Effector memory CD8-positive, alpha-beta T cell (primary cell): ENCODE measurements around the gene ZBTB9.

ENCODE experiments used
- ATAC-seq: fragments of 150-1000 bp; cut with Tn5 transposase; replicated peaks from 2 replicates; pipeline ENCODE4 v1.10.0; 2021; ENCODE audit warnings: mild to moderate bottlenecking, moderate library complexity
- DNase-seq, 3 experiments: peaks; one replicate each; pipeline ENCODE4 v3.0.0; 2021
- H3K27ac Mint-ChIP-seq, 2 donors: one replicate each; pipeline ENCODE4 v1.8.0; 2022; ENCODE audit warnings: mild to moderate bottlenecking in 2 of 2, mixed read lengths in 2 of 2, moderate library complexity in 2 of 2
- H3K27me3 Mint-ChIP-seq, 2 donors: one replicate each; pipeline ENCODE4 v1.8.0; 2022; ENCODE audit warnings: mixed read lengths in 2 of 2
- H3K36me3 Mint-ChIP-seq: one replicate; pipeline ENCODE4 v1.8.0; 2022; ENCODE audit warnings: mild to moderate bottlenecking, moderate library complexity, mixed read lengths; ENCODE audit not compliant: insufficient read depth
- H3K4me1 Mint-ChIP-seq, 2 donors: one replicate each; pipeline ENCODE4 v1.8.0; 2022; ENCODE audit warnings: low read depth in 2 of 2, mixed read lengths in 2 of 2
- H3K4me3 Mint-ChIP-seq, 2 donors: one replicate each; pipeline ENCODE4 v1.8.0; 2022; ENCODE audit warnings: mild to moderate bottlenecking in 2 of 2, mixed read lengths in 2 of 2, moderate library complexity in 2 of 2
- H3K9me3 Mint-ChIP-seq, 2 donors: one replicate each; pipeline ENCODE4 v1.8.0; 2022; ENCODE audit warnings: mixed read lengths in 2 of 2

Gene ZBTB9

DNA sequence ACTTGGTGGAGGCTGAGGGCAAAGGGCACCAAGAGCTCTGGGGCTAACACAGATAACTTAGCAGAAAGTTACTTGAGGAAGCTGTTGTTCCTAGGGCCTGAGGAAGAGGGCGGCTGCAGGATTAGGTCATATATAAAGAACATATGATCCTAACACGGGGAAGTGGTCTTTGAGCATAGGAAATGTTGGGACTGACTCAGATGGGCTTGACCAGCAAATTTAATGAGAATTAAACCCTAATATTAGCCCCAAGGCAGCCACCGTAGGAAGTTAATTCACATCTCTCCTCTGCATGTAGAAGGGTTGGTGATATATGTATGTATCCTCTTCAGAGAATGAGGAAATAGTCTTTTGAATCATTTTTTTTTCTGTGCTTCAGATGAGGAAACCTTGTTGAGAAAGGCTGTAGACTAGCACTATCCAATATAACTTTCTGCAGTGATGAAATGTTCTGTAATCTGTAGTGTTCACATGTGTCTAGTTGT lies 9.2 kb upstream of the ZBTB9 start:
- DNase-seq (no peak), ATAC-seq (peak; percentile 12)
- peak overlapping the region in 1 of 2 donors; percentile 77 for H3K27ac Mint-ChIP-seq
- H3K36me3 Mint-ChIP-seq, result peaks cover 24% of the 10 kb centered on the region
- no peak overlapping the region for H3K4me3 Mint-ChIP-seq
- no peaks in the 10 kb centered on the region for H3K27me3 Mint-ChIP-seq
- peaks cover 6 to 13% of the 10 kb centered on the region in 2 donors for H3K4me1 Mint-ChIP-seq
- no peaks in the 10 kb centered on the region for H3K9me3 Mint-ChIP-seq

DNA sequence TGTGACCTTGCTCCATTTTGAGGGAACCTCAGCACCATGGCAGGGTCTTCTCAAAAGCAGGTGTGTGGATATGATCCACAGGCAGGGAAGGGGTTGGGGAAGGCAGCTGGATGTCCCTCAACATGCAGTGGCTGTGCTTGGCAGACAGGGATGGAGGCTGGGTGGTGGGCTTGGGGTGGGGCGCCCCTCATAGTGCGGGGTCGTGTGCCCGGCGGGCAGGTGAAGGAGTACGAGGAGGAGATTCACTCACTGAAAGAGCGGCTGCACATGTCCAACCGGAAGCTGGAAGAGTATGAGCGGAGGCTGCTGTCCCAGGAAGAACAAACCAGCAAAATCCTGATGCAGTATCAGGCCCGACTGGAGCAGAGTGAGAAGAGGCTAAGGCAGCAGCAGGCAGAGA lies 8.0 kb upstream of the ZBTB9 start:
- H3K27me3 Mint-ChIP-seq, result no peaks in the 10 kb centered on the region
- no peak for ATAC-seq
- no peak overlapping the region for H3K4me3 Mint-ChIP-seq
- no peak for DNase-seq
- H3K9me3 Mint-ChIP-seq, result no peaks in the 10 kb centered on the region
- peaks cover 21% of the 10 kb centered on the region for H3K36me3 Mint-ChIP-seq
- H3K27ac Mint-ChIP-seq, result peak overlapping the region in 1 of 2 donors; percentile 78
- H3K4me1 Mint-ChIP-seq, result peaks cover 6 to 13% of the 10 kb centered on the region in 2 donors

DNA sequence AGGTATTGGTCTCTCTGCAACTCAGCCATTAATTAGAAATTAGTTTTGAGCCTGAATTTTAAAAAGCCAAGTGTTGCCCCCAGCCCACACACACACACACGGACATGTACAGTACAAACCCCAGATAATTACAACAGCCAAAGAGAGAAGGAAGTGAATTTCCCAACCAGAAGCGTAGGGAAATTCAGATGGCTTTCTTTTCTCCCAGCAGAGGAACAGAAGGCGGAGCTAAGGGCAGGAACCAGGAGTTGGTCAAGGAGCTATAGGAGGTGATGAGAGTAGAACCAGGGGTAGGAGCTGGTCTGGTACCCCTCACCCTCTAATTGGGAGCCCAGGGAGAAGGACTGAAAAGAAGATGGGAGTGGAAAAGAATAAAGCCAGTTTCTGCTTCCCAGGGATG lies 3.9 kb upstream of the ZBTB9 start:
- Mint-ChIP-seq H3K9me3 (no peaks in the 10 kb centered on the region), H3K27me3 (no peaks in the 10 kb centered on the region), H3K4me1 (peaks cover 25 to 43% of the 10 kb centered on the region in 2 donors), H3K27ac (no peak overlapping the region), H3K36me3 (peaks cover 30% of the 10 kb centered on the region), H3K4me3 (no peak overlapping the region)
- ATAC-seq, result no peak
- no peak for DNase-seq

DNA sequence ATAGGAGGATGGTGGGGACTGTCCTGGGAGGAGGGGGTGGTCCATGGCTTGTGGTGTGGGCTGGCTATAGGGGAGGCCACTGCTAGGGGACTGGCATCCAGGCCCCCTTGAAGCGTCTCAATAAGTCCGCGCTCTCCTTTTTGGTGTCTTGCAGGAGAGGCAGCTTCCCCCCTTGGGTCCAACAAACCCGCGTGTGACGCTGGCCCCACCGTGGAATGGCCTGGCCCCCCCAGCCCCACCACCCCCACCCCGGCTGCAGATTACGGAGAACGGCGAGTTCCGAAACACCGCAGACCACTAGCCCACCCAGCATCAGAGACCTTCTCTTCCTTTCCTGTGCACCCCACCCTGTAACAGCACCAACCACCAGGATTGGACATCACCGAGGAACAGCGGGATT lies 2.8 kb upstream of the ZBTB9 start:
- peaks cover 29 to 49% of the 10 kb centered on the region in 2 donors for H3K4me1 Mint-ChIP-seq
- H3K27ac Mint-ChIP-seq, result peak overlapping the region; percentile 62 to 93
- no peaks in the 10 kb centered on the region for H3K9me3 Mint-ChIP-seq
- H3K4me3 Mint-ChIP-seq, result no peak overlapping the region
- peaks cover 38% of the 10 kb centered on the region for H3K36me3 Mint-ChIP-seq
- DNase-seq, result no peak
- no peaks in the 10 kb centered on the region for H3K27me3 Mint-ChIP-seq
- ATAC-seq, result no peak

DNA sequence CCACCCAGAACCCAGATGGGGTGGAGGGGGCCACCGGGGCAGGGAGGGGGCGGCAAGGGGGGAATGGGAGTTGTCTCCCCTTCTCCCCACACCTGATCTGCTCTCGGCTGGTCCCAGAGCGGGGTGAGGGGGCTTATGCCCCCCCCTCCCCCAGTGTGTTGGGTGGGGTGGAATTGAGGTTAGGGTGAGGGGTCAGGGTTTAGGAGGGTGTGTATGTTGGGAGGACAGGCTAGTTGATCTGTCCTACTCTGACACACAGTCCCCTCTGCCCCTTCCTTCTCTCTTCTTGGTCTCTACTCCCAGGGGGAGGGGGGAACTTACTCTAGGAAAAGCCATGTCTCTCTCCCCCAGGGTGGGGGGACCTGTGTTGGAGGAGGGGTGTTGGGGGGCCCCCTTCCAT lies 1.9 kb upstream of the ZBTB9 start:
- H3K27ac Mint-ChIP-seq, result peak overlapping the region; percentile 93 to 95
- H3K4me1 Mint-ChIP-seq, result peaks cover 29 to 49% of the 10 kb centered on the region in 2 donors
- H3K27me3 Mint-ChIP-seq, result no peaks in the 10 kb centered on the region
- peaks cover 36% of the 10 kb centered on the region for H3K36me3 Mint-ChIP-seq
- H3K4me3 Mint-ChIP-seq, result peak overlapping the region in 1 of 2 donors; percentile 14
- DNase-seq (no peak), ATAC-seq (no peak)
- H3K9me3 Mint-ChIP-seq, result no peaks in the 10 kb centered on the region

DNA sequence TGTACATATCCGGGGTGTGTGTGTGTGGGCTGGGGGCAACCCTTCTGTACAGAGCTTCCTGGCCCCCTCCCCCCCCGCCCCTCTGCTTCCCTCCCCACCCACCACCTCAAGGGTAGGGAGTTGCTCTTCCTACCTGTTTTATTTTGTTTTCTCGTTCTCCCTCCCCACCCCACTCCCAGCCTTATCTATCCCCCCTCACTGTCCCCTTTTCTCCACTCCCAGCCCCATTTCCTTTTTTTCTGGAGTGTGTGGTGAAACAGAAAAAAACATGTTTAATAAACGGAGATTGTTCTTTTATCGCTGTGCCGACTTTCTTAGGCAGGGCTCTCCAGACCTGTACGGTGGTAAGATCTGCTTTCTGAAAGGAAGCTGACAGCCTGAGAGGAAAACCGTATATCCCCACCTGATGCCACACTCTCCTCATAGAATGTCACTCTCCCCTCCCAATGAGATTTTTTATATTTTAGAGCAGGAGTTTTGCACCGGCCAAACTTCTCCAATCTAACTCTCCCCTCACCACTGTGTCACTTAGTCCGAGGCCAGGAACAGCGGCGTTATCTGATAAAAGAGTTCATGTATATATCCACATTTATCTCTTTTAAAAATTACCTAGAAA lies 875 bp upstream of the ZBTB9 start:
- no peaks in the 10 kb centered on the region for H3K9me3 Mint-ChIP-seq
- peaks cover 29 to 49% of the 10 kb centered on the region in 2 donors for H3K4me1 Mint-ChIP-seq
- H3K36me3 Mint-ChIP-seq, result peaks cover 32% of the 10 kb centered on the region
- H3K27me3 Mint-ChIP-seq, result no peaks in the 10 kb centered on the region
- DNase-seq, result no peak
- peak overlapping the region; percentile 96 for H3K4me3 Mint-ChIP-seq
- H3K27ac Mint-ChIP-seq, result peak overlapping the region; percentile 93 to 95
- no peak for ATAC-seq

DNA sequence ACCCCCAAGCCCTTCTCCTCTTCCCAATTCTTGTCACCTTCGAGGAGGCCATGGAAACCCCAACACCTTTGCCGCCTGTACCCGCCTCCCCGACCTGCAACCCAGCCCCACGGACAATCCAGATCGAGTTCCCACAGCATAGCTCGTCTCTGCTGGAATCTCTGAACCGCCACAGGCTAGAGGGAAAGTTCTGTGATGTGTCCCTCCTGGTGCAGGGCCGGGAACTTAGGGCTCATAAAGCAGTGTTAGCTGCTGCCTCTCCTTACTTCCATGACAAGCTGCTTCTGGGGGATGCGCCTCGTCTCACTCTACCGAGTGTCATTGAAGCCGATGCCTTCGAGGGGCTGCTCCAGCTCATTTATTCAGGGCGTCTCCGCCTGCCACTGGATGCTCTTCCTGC lies 675 bp downstream of the ZBTB9 start:
- ATAC-seq (no peak), DNase-seq (no peak)
- peak overlapping the region; percentile 93 to 95 for H3K27ac Mint-ChIP-seq
- H3K4me1 Mint-ChIP-seq, result peaks cover 23 to 38% of the 10 kb centered on the region in 2 donors
- no peaks in the 10 kb centered on the region for H3K9me3 Mint-ChIP-seq
- peak overlapping the region; percentile 96 for H3K4me3 Mint-ChIP-seq
- H3K27me3 Mint-ChIP-seq, result no peaks in the 10 kb centered on the region
- peaks cover 32% of the 10 kb centered on the region for H3K36me3 Mint-ChIP-seq

DNA sequence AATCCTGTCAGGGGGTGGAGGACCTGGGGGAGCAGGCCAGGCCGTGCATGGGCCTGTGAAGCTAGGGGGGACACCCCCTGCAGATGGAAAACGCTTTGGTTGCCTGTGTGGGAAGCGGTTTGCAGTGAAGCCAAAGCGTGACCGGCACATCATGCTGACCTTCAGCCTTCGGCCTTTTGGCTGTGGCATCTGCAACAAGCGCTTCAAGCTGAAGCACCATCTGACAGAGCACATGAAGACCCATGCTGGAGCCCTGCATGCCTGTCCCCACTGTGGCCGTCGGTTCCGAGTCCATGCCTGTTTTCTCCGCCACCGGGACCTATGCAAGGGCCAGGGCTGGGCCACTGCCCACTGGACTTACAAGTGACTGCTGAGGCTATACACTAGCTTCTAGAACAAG lies 1.8 kb downstream of the ZBTB9 start:
- Mint-ChIP-seq H3K4me1 (peaks cover 23 to 39% of the 10 kb centered on the region in 2 donors), H3K27ac (no peak overlapping the region), H3K27me3 (no peaks in the 10 kb centered on the region), H3K36me3 (peaks cover 32% of the 10 kb centered on the region), H3K4me3 (peak overlapping the region; percentile 31 to 96), H3K9me3 (no peaks in the 10 kb centered on the region)
- ATAC-seq (no peak), DNase-seq (no peak)

DNA sequence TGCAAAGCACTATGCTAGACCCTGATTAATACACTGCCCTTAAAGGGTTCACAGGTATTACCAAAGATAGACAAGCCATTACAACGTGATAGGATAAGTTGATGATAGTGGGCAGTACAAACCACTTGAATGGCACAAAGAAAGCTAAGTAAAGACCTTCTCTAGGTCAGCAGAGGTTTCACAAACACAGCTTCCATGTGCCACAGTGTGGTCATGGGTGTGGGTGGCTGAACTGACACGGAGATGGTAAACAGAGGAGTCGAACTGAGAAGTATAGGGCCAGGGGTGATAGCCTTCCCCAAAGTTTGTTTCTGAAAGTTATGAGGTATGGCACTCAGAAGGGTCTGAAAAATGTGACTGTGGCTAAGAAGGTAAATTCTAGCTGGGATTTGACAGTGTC lies 4.3 kb downstream of the ZBTB9 start:
- no peak overlapping the region for H3K27ac Mint-ChIP-seq
- H3K27me3 Mint-ChIP-seq, result no peaks in the 10 kb centered on the region
- no peak for ATAC-seq
- no peak overlapping the region for H3K4me3 Mint-ChIP-seq
- H3K4me1 Mint-ChIP-seq, result peaks cover 20 to 24% of the 10 kb centered on the region in 2 donors
- H3K36me3 Mint-ChIP-seq, result peaks cover 26% of the 10 kb centered on the region
- H3K9me3 Mint-ChIP-seq, result no peaks in the 10 kb centered on the region
- DNase-seq, result no peak

DNA sequence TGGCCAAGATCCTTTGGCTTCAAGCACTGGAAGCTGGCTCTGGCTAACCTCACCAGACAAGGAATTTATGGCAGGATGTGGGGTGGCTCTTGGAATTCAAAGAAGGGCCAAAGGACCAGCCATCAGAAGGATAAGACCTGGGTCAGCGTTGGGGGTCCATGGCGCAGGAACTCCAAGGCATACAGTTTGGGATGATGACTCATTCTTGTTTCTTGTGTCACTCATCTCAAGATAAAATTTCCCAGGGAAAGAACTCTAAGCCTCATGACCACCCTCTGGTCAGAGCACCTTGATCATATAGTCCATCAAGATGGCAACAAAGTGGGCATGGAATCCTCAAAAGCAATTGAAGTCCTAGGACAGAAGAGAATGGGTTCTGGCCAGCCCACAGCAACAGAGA lies 4.8 kb downstream of the ZBTB9 start:
- H3K36me3 Mint-ChIP-seq, result peaks cover 21% of the 10 kb centered on the region
- no peak overlapping the region for H3K4me3 Mint-ChIP-seq
- no peak for ATAC-seq
- no peak overlapping the region for H3K27ac Mint-ChIP-seq
- H3K4me1 Mint-ChIP-seq, result peaks cover 16 to 20% of the 10 kb centered on the region in 2 donors
- H3K27me3 Mint-ChIP-seq, result no peaks in the 10 kb centered on the region
- DNase-seq, result no peak
- no peaks in the 10 kb centered on the region for H3K9me3 Mint-ChIP-seq

DNA sequence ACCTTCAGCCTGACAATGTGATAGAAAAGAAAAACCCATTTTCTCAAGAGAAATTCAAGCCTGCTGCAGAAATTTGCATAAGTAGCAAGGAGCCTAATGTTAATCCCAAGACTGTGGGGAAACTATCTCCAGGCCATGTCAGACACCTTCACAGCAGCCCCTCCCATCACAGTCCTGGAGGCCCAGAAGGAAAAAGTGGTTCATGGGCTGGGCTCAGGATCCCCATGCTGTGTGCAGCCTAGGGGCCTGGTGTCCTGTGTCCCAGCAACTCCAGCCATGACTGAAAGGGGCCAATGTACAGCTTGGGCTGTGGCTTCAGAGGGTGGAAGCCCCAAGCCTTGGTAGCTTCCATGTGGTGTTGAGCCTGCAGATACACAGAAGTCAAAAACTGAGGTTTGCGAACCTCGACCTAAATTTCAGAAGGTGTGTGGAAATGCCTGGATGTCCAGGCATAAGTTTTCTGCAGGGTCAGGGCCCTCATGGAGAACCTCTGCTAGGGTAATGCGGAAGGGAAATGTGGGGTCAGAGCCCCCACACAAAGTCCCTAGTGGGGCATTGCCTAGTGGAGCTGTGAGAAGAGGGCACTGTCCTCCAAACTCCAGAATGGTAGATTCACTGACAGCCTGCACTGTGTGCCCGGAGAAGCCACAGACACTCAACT lies 11.8 kb downstream of the ZBTB9 start:
- DNase-seq, result no peak
- Mint-ChIP-seq H3K4me3 (no peak overlapping the region), H3K36me3 (no peaks in the 10 kb centered on the region), H3K4me1 (no peaks in the 10 kb centered on the region), H3K27ac (no peak overlapping the region), H3K27me3 (no peaks in the 10 kb centered on the region), H3K9me3 (no peaks in the 10 kb centered on the region)
- no peak for ATAC-seq

DNA sequence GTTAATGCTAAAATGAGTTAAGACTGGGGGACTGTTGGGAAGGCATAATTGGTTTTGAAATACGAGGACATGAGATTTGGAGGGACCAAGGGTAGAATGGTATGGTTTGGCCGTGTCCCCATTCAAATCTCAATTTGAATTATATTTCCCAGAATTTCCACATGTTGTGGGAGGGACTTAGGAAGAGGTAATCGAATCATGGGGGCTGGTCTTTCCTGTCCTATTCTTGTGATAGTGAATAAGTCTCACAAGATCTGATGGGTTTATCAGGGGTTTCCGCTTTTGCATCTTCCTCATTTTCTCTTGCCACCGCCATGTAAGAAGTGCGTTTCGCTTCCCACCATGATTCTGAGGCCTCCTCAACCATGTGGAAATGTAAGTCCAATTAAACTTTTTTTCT lies 12.7 kb downstream of the ZBTB9 start:
- no peak for DNase-seq
- Mint-ChIP-seq H3K9me3 (no peaks in the 10 kb centered on the region), H3K4me1 (no peaks in the 10 kb centered on the region), H3K27ac (peak overlapping the region in 1 of 2 donors; percentile 2), H3K4me3 (no peak overlapping the region), H3K27me3 (no peaks in the 10 kb centered on the region), H3K36me3 (no peaks in the 10 kb centered on the region)
- ATAC-seq, result no peak

DNA sequence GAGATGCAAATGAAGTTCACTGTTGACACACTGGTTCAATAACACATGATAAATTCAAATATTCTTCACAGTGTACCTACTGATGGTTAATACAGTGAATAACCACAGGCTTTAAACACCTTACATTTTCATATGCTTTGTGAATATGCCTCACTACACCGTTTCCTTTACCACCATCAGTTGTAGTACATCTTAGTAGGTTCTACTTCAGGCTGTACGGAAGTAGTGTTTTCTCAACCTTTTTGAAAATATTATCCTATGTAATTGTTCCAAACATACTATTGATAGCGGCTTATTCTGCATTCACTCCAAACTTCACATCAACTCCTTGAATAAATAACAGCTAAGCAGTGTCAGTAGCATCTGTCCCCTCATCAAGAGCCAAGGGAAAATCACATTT lies 15.3 kb downstream of the ZBTB9 start:
- DNase-seq (no peak), ATAC-seq (no peak)
- no peaks in the 10 kb centered on the region for H3K4me1 Mint-ChIP-seq
- H3K4me3 Mint-ChIP-seq, result no peak overlapping the region
- H3K27me3 Mint-ChIP-seq, result no peaks in the 10 kb centered on the region
- no peaks in the 10 kb centered on the region for H3K36me3 Mint-ChIP-seq
- H3K9me3 Mint-ChIP-seq, result no peaks in the 10 kb centered on the region
- no peak overlapping the region for H3K27ac Mint-ChIP-seq

DNA sequence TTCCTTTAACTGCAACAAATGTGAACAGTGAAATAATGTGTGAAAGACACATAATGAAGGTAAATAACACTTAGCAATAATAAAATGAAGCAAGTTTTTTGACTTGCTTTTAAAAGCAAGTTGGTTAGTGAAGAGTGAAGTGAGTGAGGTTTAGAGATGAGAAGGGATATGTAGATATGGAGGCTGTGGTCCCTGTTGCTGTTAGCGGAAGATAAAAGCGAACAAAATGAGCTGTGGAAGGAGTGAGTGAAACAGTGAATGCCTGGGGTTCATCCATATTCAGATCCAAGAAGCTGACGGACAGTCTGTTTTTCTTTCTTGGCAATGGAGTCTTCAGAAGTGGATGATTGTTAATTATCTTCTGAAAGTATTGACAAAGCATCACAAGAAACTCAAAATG lies 23.5 kb downstream of the ZBTB9 start:
- no peak for DNase-seq
- H3K4me1 Mint-ChIP-seq, result peaks cover 0 to 3% of the 10 kb centered on the region in 2 donors
- peaks cover 3% of the 10 kb centered on the region for H3K36me3 Mint-ChIP-seq

More for the DNA sequence above, 23.5 kb downstream of the ZBTB9 start:
- H3K27ac Mint-ChIP-seq, result no peak overlapping the region
- H3K4me3 Mint-ChIP-seq, result no peak overlapping the region
- H3K27me3 Mint-ChIP-seq, result peaks cover 0 to 14% of the 10 kb centered on the region in 2 donors
- H3K9me3 Mint-ChIP-seq, result no peaks in the 10 kb centered on the region
- ATAC-seq, result no peak
